ENCODE data around the gene ZC3H4.
A peak's percentile ranks its signal among the peaks of the same experiment; 100 is the strongest.

Gene ZC3H4

GRCh38 chr19:47132194-47132852 lies 18.7 kb upstream of the ZC3H4 start:
- no peak for FAIRE-seq

GRCh38 chr19:47130589-47131227 lies 17.1 kb upstream of the ZC3H4 start, which contains the start of gene SAE1:
TSS of gene SAE1 (plus strand) at chr19:47130835. CDS start at chr19:47130931, 96 bp downstream.
- peak; percentile 98 for FAIRE-seq

GRCh38 chr19:47130120-47130588 lies 16.6 kb upstream of the ZC3H4 start:
- FAIRE-seq, result no peak

GRCh38 chr19:47129579-47129978 lies 16.0 kb upstream of the ZC3H4 start:
- no peak for FAIRE-seq

GRCh38 chr19:47125669-47125938 lies 12.0 kb upstream of the ZC3H4 start:
- FAIRE-seq, result no peak

- peak; percentile 98 for FAIRE-seq
These were observed 11.5 kb upstream of the ZC3H4 start for GRCh38 chr19:47124937-47125668.

GRCh38 chr19:47123406-47123805 lies 9.8 kb upstream of the ZC3H4 start:
- no peak for FAIRE-seq

- FAIRE-seq, result peak; percentile 88
These were observed 9.1 kb upstream of the ZC3H4 start for GRCh38 chr19:47122359-47123335.

- FAIRE-seq, result no peak
These were observed 7.0 kb upstream of the ZC3H4 start for GRCh38 chr19:47120470-47121067.

- no peak for FAIRE-seq
These were observed 475 bp upstream of the ZC3H4 start for GRCh38 chr19:47113850-47114651.

- FAIRE-seq, result peak; percentile 41
These were observed 1.2 kb downstream of the ZC3H4 start for GRCh38 chr19:47112166-47112996.

- FAIRE-seq, result no peak
These were observed 1.9 kb downstream of the ZC3H4 start for GRCh38 chr19:47111682-47112165.

GRCh38 chr19:47111006-47111621 lies 2.5 kb downstream of the ZC3H4 start:
- no peak for FAIRE-seq

GRCh38 chr19:47110521-47111005 lies 3.0 kb downstream of the ZC3H4 start:
- no peak for FAIRE-seq

- FAIRE-seq, result peak; percentile 91
These were observed 3.8 kb downstream of the ZC3H4 start for GRCh38 chr19:47109541-47110375.

- FAIRE-seq, result no peak
These were observed 4.4 kb downstream of the ZC3H4 start for GRCh38 chr19:47109177-47109540.

GRCh38 chr19:47107953-47108746 lies 5.4 kb downstream of the ZC3H4 start:
- no peak for FAIRE-seq
